Thymus (tissue), 11 donors: ENCODE measurements around the gene TNS4. TPM values are rescaled to one million over a fixed set of nuclear protein-coding genes. Genes with fewer than 3 reads are reported as not detected.
A peak's percentile ranks its signal among the peaks of the same experiment; 100 is the strongest.

Source experiments
- DNase-seq, 9 donors: peaks; one replicate each; pipeline ENCODE4 v3.0.0-alpha.2; 2013; ENCODE audit warnings: low spot score in 9 of 9, low read depth in 6 of 9, missing footprints in 1 of 9
- H3K27ac ChIP-seq, 2 donors: one replicate each; pipeline ENCODE4 v1.5.1; 2013; ENCODE audit warnings: control low read depth in 1 of 2, low read depth in 1 of 2, low read length in 1 of 2, mild to moderate bottlenecking in 1 of 2, moderate library complexity in 1 of 2
- H3K27me3 ChIP-seq, 2 donors: one replicate each; pipeline ENCODE4 v1.5.1; 2013; ENCODE audit warnings: low read length in 1 of 2; ENCODE audit not compliant: control insufficient read depth in 2 of 2, insufficient read depth in 1 of 2
- H3K36me3 ChIP-seq, 2 donors: one replicate each; pipeline ENCODE4 v1.5.1; 2013; ENCODE audit warnings: low read length in 1 of 2, mild to moderate bottlenecking in 1 of 2, moderate library complexity in 1 of 2; ENCODE audit not compliant: control insufficient read depth in 2 of 2, insufficient read depth in 2 of 2
- H3K4me1 ChIP-seq, 2 donors: one replicate each; pipeline ENCODE4 v1.5.1; 2013; ENCODE audit warnings: low read length in 2 of 2; ENCODE audit not compliant: control insufficient read depth in 2 of 2, insufficient read depth in 2 of 2
- H3K4me3 ChIP-seq, 2 donors: one replicate each; pipeline ENCODE4 v1.5.1; 2013; ENCODE audit warnings: low read length in 2 of 2, control low read depth in 1 of 2, mild to moderate bottlenecking in 1 of 2
- H3K9me3 ChIP-seq, 2 donors: one replicate each; pipeline ENCODE4 v1.5.1; 2013; ENCODE audit warnings: low read length in 1 of 2, mild to moderate bottlenecking in 1 of 2; ENCODE audit not compliant: control insufficient read depth in 2 of 2, insufficient read depth in 1 of 2
- WGBS: extraction: QIAGEN DNeasy Blood & Tissue Kit; methylation state at CpG from one replicate; pipeline ENCODE4 v1.1.7; 2013; 5-methylcytosine and 5-hydroxymethylcytosine counted together
- polyA plus RNA-seq: library from polyadenylated mRNA; stranded (reverse); fragments of 200-250 nt; gene quantifications from one replicate; pipeline ENCODE4 v1.2.3, GENCODE V29; 2013
- total RNA-seq: library from RNA; stranded (reverse); fragments of 120-200 nt; gene quantifications from one replicate; pipeline ENCODE4 v1.2.4, GENCODE V29; 2013
- donor health status: healthy.

Gene TNS4
- total and polyA plus RNA-seq, 2 donors, result 0.19 to 24.8 TPM

DNA sequence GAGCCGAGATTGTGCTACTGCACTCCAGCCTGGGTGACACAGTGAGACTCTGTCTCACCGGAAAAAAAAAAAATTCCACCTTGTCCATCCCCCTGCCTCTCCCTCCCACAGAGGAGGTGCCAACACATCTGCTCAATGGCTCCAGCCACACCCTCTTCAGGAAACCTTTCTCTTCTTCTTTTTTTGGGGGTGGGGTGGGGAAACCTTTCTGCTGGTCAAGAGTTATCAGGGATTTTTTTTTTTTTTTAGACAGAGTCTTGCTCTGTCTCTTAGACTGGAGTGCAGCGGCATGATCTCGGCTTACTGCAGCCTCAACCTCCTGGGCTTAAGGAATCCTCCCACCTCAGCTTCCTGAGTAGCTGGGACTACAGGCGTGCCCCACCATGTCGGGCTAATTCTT is 18.7 kb downstream of the TNS4 start:
- no peak for DNase-seq
- 98% methylated on average over 6 of the region's 6 CpGs for WGBS
- peaks cover 13 to 31% of the 10 kb centered on the region in 2 donors for H3K4me1 ChIP-seq

DNA sequence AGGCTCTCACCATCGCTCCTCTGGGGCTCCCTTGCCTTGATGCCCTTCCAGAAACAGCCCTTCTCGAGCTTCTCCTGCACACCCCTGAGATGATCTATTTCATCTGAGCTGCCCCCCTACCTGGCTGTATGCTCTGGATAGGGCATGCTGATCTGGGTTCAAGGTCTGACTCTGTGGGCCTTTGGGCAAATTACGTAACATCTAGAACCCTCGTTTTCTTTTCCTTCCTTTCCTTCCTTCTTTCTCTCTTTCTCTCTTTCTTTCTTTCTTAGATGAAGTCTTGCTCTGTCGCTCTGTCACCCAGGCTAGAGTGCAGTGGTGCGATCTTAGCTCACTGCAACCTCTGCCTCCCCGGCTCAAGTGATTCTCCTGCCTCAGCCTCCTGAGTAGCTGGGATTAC is 20.3 kb downstream of the TNS4 start:
- peaks cover 0 to 3% of the 10 kb centered on the region in 2 donors for H3K27me3 ChIP-seq
- H3K4me1 ChIP-seq, result peaks cover 13 to 29% of the 10 kb centered on the region in 2 donors
- peak overlapping the region; percentile 50 to 64 for H3K27ac ChIP-seq
- peaks cover 0 to 3% of the 10 kb centered on the region in 2 donors for H3K9me3 ChIP-seq
- no peaks in the 10 kb centered on the region for H3K36me3 ChIP-seq
- H3K4me3 ChIP-seq, result no peak overlapping the region
- 93% methylated on average over 7 of the region's 7 CpGs for WGBS
- DNase-seq, result no peak

More for the DNA sequence above, 18.7 kb downstream of the TNS4 start:
- Histone ChIP-seq H3K4me3 (no peak overlapping the region), H3K27ac (no peak overlapping the region), H3K36me3 (no peaks in the 10 kb centered on the region), H3K9me3 (peaks cover 0 to 3% of the 10 kb centered on the region in 2 donors), H3K27me3 (peaks cover 0 to 10% of the 10 kb centered on the region in 2 donors)

DNA sequence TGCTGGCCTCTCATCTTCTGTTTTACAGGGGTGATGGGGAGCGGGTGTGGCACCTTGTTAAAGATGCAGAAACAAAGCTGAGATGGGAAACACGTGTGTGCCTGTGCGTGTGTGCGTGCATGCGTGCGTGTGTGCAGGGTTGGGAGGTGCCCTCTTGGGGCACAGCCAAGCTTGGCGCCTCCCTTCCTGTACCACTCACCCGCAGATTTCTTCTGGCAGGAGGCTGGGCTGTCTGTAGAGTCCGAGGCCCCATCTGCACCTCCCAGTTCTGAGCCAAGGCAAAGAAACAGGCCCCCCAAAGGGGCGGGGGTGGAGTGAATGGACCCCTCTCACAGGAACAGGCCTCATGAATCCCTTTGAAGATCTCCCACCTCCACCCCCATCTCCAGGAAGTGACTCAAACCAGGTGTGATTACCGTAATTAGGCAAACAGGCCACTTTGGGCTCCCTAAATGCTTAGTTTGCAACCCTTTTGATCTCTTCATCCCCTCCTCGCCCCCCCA is 20.9 kb downstream of the TNS4 start:
- Histone ChIP-seq H3K9me3 (peaks cover 0 to 3% of the 10 kb centered on the region in 2 donors), H3K27me3 (no peaks in the 10 kb centered on the region), H3K4me3 (no peak overlapping the region), H3K4me1 (peaks cover 13 to 28% of the 10 kb centered on the region in 2 donors), H3K27ac (peak overlapping the region; percentile 50 to 64), H3K36me3 (no peaks in the 10 kb centered on the region)
- peak in 5 of 9 donors; percentile 45 to 81 (median 57) for DNase-seq
- WGBS, result 12% methylated on average over 12 of the region's 12 CpGs

DNA sequence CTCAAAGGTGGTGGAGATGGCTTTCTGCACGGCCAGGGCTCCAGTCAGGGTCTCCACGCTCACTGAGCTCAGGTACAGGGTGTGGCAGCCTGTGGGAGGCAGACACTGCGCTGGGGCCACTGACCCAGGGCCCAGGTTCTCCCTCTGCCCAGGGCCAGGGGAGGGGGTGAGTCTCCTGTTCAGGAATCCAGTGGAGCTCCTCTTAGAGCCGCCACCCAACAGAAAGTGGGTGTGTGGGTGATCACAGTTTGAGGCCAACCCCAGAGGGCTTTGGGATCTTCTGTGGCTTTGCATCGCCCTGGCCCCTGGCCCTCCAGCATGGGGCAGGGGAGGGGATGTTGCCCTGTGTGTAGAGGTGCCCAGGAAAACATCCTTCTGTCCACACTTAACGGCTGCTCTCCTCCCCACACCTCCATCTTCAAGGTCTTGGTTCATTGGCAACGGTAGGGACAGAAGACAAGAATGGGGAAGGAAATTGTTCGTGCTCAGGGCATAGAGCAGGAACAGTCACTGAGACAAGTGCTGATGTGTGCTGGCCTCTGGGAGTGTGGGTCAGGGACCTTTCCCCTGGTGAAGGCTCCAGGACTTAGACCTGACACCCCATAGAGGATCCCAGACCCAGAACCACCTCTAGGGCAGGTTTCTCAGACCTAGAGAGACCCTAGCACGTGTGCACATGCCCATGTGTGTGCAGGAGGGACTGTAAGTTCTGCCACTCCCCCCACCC is 21.5 kb downstream of the TNS4 start:
- Histone ChIP-seq H3K27me3 (no peaks in the 10 kb centered on the region), H3K4me1 (peaks cover 13 to 31% of the 10 kb centered on the region in 2 donors), H3K27ac (peak overlapping the region; percentile 6 to 32), H3K9me3 (peaks cover 0 to 3% of the 10 kb centered on the region in 2 donors), H3K4me3 (no peak overlapping the region), H3K36me3 (no peaks in the 10 kb centered on the region)
- 62% methylated on average over 9 of the region's 9 CpGs for WGBS
- DNase-seq, result peak in 1 of 9 donors; percentile 10

- 99% methylated on average over 13 of the region's 13 CpGs for WGBS
- Histone ChIP-seq H3K27me3 (peaks cover 0 to 4% of the 10 kb centered on the region in 2 donors), H3K9me3 (peaks cover 0 to 3% of the 10 kb centered on the region in 2 donors), H3K4me3 (no peak overlapping the region), H3K27ac (no peak overlapping the region), H3K36me3 (no peaks in the 10 kb centered on the region), H3K4me1 (peaks cover 13 to 31% of the 10 kb centered on the region in 2 donors)
- no peak for DNase-seq
Observed at GRCh38 chr17:40478486-40478885, 22.9 kb downstream of the TNS4 start.

DNA sequence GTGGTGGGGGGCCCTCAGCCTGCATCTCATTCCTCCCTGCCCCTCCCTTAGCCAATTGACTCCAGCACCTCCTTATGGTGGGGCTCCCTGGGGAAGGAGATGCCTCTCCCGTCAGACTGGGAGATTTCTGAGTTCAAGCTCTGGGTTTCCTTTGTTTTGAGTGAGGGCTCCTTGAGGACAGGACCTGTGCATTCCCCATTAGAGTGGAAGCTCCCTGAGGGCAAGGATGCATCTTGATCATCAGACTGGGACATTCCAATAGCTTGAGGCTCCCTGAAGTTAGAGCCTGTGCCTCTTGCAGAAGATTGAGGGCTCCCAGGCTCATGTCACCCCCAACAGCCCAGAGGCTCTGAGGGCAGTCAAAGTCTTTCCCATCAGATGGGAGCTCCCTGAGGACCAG is 23.6 kb downstream of the TNS4 start:
- Histone ChIP-seq H3K4me1 (peaks cover 13 to 31% of the 10 kb centered on the region in 2 donors), H3K4me3 (no peak overlapping the region), H3K9me3 (peaks cover 0 to 3% of the 10 kb centered on the region in 2 donors), H3K36me3 (no peaks in the 10 kb centered on the region), H3K27me3 (peaks cover 0 to 4% of the 10 kb centered on the region in 2 donors), H3K27ac (no peak overlapping the region)
- DNase-seq, result no peak
- WGBS, result 100% methylated on average over 1 of the region's 1 CpG

DNA sequence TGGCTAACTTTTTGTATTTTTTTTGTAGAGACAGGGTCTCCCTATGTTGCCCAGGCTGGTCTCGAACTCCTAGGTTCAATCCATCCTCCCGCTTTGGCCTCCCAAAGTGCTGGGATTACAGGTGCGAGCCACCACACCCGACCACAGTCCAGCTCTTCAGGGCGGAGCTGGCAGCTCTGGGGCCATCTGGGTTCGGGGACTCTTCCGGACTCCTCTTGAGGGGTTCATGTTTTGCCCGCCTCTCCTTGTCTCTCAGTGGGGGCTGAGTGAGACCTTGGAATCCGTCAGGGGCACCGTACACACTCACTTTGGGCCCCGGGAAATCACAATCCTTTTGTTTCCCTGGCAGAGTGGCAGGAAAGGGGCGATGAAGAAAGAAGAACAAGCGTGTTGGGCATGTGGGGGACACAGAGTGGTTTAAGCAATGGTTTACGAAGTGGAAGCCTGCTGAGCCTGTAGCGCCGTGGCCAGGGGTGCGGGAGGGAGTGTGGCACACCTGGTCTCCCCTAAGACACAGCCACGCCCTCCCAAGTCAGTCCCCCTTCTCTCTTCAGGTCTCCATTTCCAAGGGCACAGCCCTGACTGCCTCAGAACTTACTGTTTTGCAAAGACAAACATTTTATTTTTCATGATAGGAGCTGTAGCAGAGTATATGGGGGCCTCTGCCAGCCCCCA is 26.1 kb downstream of the TNS4 start:
- peaks cover 0 to 4% of the 10 kb centered on the region in 2 donors for H3K27me3 ChIP-seq
- no peak for DNase-seq
- H3K9me3 ChIP-seq, result peaks cover 0 to 9% of the 10 kb centered on the region in 2 donors
- no peaks in the 10 kb centered on the region for H3K36me3 ChIP-seq
- WGBS, result 95% methylated on average over 18 of the region's 18 CpGs
- H3K4me3 ChIP-seq, result no peak overlapping the region
- H3K4me1 ChIP-seq, result peaks cover 4 to 23% of the 10 kb centered on the region in 2 donors
- no peak overlapping the region for H3K27ac ChIP-seq

GRCh38 chr17:40474419-40475002 is 26.9 kb downstream of the TNS4 start:
- Histone ChIP-seq H3K4me1 (peaks cover 0 to 15% of the 10 kb centered on the region in 2 donors), H3K4me3 (no peak overlapping the region), H3K9me3 (peaks cover 0 to 9% of the 10 kb centered on the region in 2 donors), H3K36me3 (no peaks in the 10 kb centered on the region), H3K27ac (no peak overlapping the region), H3K27me3 (peaks cover 0 to 4% of the 10 kb centered on the region in 2 donors)
- no peak for DNase-seq
- WGBS, result 95% methylated on average over 9 of the region's 9 CpGs
